HUES6 (cell line): ENCODE results near the gene EPS8.
A peak's percentile ranks its signal among the peaks of the same experiment; 100 is the strongest.

ENCODE experiments used
- H3K27ac ChIP-seq: 2 replicates; pipeline ENCODE4 v1.7.0; 2013; ENCODE audit warnings: low read depth, mild to moderate bottlenecking, low read length, inconsistent platforms
- H3K27me3 ChIP-seq: 2 replicates; pipeline ENCODE4 v1.6.1; 2013; ENCODE audit warnings: low read length; ENCODE audit not compliant: control insufficient read depth, insufficient read depth
- H3K36me3 ChIP-seq: 2 replicates; pipeline ENCODE4 v1.6.1; 2013; ENCODE audit warnings: low read length; ENCODE audit not compliant: control insufficient read depth, insufficient read depth
- H3K4me1 ChIP-seq: 2 replicates; pipeline ENCODE4 v1.6.1; 2013; ENCODE audit warnings: low read length; ENCODE audit not compliant: control insufficient read depth, insufficient read depth
- H3K4me3 ChIP-seq: 2 replicates; pipeline ENCODE4 v1.5.1; 2013; ENCODE audit warnings: low read depth, low read length
- H3K9ac ChIP-seq: one replicate; pipeline ENCODE4 v1.6.1; 2013; ENCODE audit warnings: mild to moderate bottlenecking, low read length
- H3K9me3 ChIP-seq: 2 replicates; pipeline ENCODE4 v1.6.1; 2013; ENCODE audit warnings: low read depth, low read length; ENCODE audit not compliant: control insufficient read depth, insufficient read depth

Gene EPS8

GRCh38 chr12:15796493-15797141, 7.4 kb upstream of the EPS8 start:
- H3K27me3 ChIP-seq = peaks cover 6% of the 10 kb centered on the region; the same call in 1 of the 2 replicates
- no peaks in the 10 kb centered on the region for H3K4me1 ChIP-seq
- no peak overlapping the region for H3K9ac ChIP-seq
- H3K27ac ChIP-seq = no peak overlapping the region
- H3K4me3 ChIP-seq = no peak overlapping the region
- no peaks in the 10 kb centered on the region for H3K9me3 ChIP-seq
- H3K36me3 ChIP-seq = no peaks in the 10 kb centered on the region

GRCh38 chr12:15794836-15795235, 5.6 kb upstream of the EPS8 start:
- Histone ChIP-seq H3K9me3 (no peaks in the 10 kb centered on the region), H3K27ac (no peak overlapping the region), H3K36me3 (no peaks in the 10 kb centered on the region), H3K4me1 (peaks cover 4% of the 10 kb centered on the region; the same call in 1 of the 2 replicates), H3K27me3 (peaks cover 19% of the 10 kb centered on the region), H3K9ac (no peak overlapping the region), H3K4me3 (no peak overlapping the region)

- peaks cover 7% of the 10 kb centered on the region; the same call in 1 of the 2 replicates for H3K4me1 ChIP-seq
Observed at GRCh38 chr12:15794196-15794595, 5.0 kb upstream of the EPS8 start.

GRCh38 chr12:15788233-15789219, 662 bp downstream of the EPS8 start:
- peak overlapping the region; percentile 74 for H3K4me3 ChIP-seq
- peak overlapping the region; percentile 57 for H3K9ac ChIP-seq
- H3K36me3 ChIP-seq = no peaks in the 10 kb centered on the region
- peaks cover 58% of the 10 kb centered on the region for H3K27me3 ChIP-seq
- no peak overlapping the region for H3K27ac ChIP-seq
- H3K9me3 ChIP-seq = no peaks in the 10 kb centered on the region
- peaks cover 9% of the 10 kb centered on the region; the same call in 1 of the 2 replicates for H3K4me1 ChIP-seq

More at GRCh38 chr12:15794196-15794595, 5.0 kb upstream of the EPS8 start:
- Histone ChIP-seq H3K9me3 (no peaks in the 10 kb centered on the region), H3K27me3 (peaks cover 23% of the 10 kb centered on the region), H3K4me3 (no peak overlapping the region), H3K27ac (no peak overlapping the region), H3K36me3 (no peaks in the 10 kb centered on the region), H3K9ac (no peak overlapping the region)

GRCh38 chr12:15787778-15788177, 1.4 kb downstream of the EPS8 start:
- no peaks in the 10 kb centered on the region for H3K36me3 ChIP-seq
- H3K27ac ChIP-seq = no peak overlapping the region
- H3K9me3 ChIP-seq = no peaks in the 10 kb centered on the region
- peak overlapping the region; percentile 74 for H3K4me3 ChIP-seq
- peaks cover 58% of the 10 kb centered on the region for H3K27me3 ChIP-seq
- peaks cover 9% of the 10 kb centered on the region; the same call in 1 of the 2 replicates for H3K4me1 ChIP-seq
- H3K9ac ChIP-seq = no peak overlapping the region

- H3K9ac ChIP-seq = no peak overlapping the region
- H3K27me3 ChIP-seq = peaks cover 54% of the 10 kb centered on the region
- no peaks in the 10 kb centered on the region for H3K36me3 ChIP-seq
- H3K4me1 ChIP-seq = peaks cover 9% of the 10 kb centered on the region; the same call in 1 of the 2 replicates
- H3K9me3 ChIP-seq = no peaks in the 10 kb centered on the region
- no peak overlapping the region for H3K4me3 ChIP-seq
- no peak overlapping the region for H3K27ac ChIP-seq
Observed at GRCh38 chr12:15786772-15787171, 2.4 kb downstream of the EPS8 start.

- H3K27me3 ChIP-seq = peaks cover 27% of the 10 kb centered on the region
- no peaks in the 10 kb centered on the region for H3K9me3 ChIP-seq
- 0 out of 2 replicates have a peak, but pooled peaks cover 2% of the 10 kb centered on the region for H3K4me1 ChIP-seq
- H3K36me3 ChIP-seq = no peaks in the 10 kb centered on the region
- no peak overlapping the region for H3K9ac ChIP-seq
- no peak overlapping the region for H3K4me3 ChIP-seq
- H3K27ac ChIP-seq = no peak overlapping the region
Observed at GRCh38 chr12:15783288-15783687, 5.9 kb downstream of the EPS8 start.

- no peak overlapping the region for H3K4me3 ChIP-seq
- no peak overlapping the region for H3K9ac ChIP-seq
- no peak overlapping the region for H3K27ac ChIP-seq
- no peaks in the 10 kb centered on the region for H3K9me3 ChIP-seq
- no peaks in the 10 kb centered on the region for H3K36me3 ChIP-seq
- H3K4me1 ChIP-seq = no peaks in the 10 kb centered on the region
- H3K27me3 ChIP-seq = peaks cover 21% of the 10 kb centered on the region
Observed at GRCh38 chr12:15782667-15783066, 6.5 kb downstream of the EPS8 start.

GRCh38 chr12:15779925-15780324, 9.3 kb downstream of the EPS8 start:
- Histone ChIP-seq H3K9me3 (no peaks in the 10 kb centered on the region), H3K4me3 (no peak overlapping the region), H3K36me3 (no peaks in the 10 kb centered on the region), H3K9ac (no peak overlapping the region), H3K4me1 (no peaks in the 10 kb centered on the region), H3K27me3 (no peaks in the 10 kb centered on the region), H3K27ac (no peak overlapping the region)

- Histone ChIP-seq H3K27ac (no peak overlapping the region), H3K36me3 (no peaks in the 10 kb centered on the region), H3K4me1 (no peaks in the 10 kb centered on the region), H3K9me3 (no peaks in the 10 kb centered on the region), H3K9ac (no peak overlapping the region), H3K27me3 (no peaks in the 10 kb centered on the region), H3K4me3 (no peak overlapping the region)
Observed at GRCh38 chr12:15778126-15778525, 11.1 kb downstream of the EPS8 start.
